ENCODE measurements around the gene ANXA4. TPM values are rescaled to one million over a fixed set of nuclear protein-coding genes. Genes with fewer than 3 reads are reported as not detected.
"Not testable (repeated sequence)": the region's sequence is repeated elsewhere in the genome, so short reads cannot be mapped to it uniquely, and the experiment has no call there.

Gene ANXA4
- total RNA-seq, 1 donor from 2014 or later = 36.2 TPM

- H3K36me3 Mint-ChIP-seq (ENCODE audit: low read depth) = peaks cover 21% of the 10 kb centered on the region
- peaks cover 13% of the 10 kb centered on the region for H3K4me1 Mint-ChIP-seq (ENCODE audit: low read depth)
- intact Hi-C loops (cut with micrococcal nuclease) = loop anchor here (1.0 kb wide), 6 partner anchors 12 to 326 kb away; partner anchors contain the start of gene GMCL1
- H3K9me3 Mint-ChIP-seq = no peaks in the 10 kb centered on the region
- no peaks in the 10 kb centered on the region for H3K27me3 Mint-ChIP-seq (ENCODE audit: insufficient read depth)
- H3K4me3 Mint-ChIP-seq = no peak overlapping the region
- peak; percentile 68 for DNase-seq (ENCODE audit: low spot score)
- H3K27ac Mint-ChIP-seq = no peak overlapping the region
Measured at GRCh38 chr2:69816923-69817542, 75.1 kb downstream of the ANXA4 start.

- H3K36me3 Mint-ChIP-seq (ENCODE audit: low read depth) = peaks cover 20% of the 10 kb centered on the region
- no peak for DNase-seq (ENCODE audit: low spot score)
- no peak overlapping the region for H3K4me3 Mint-ChIP-seq
- no peaks in the 10 kb centered on the region for H3K9me3 Mint-ChIP-seq
- H3K4me1 Mint-ChIP-seq (ENCODE audit: low read depth) = peaks cover 13% of the 10 kb centered on the region
- intact Hi-C loops (cut with micrococcal nuclease) = loop anchor here (1.0 kb wide), 6 partner anchors 11 to 325 kb away; partner anchors contain the start of gene GMCL1
- H3K27me3 Mint-ChIP-seq (ENCODE audit: insufficient read depth) = no peaks in the 10 kb centered on the region
- H3K27ac Mint-ChIP-seq = no peak overlapping the region
Measured at GRCh38 chr2:69817729-69818501, 76.0 kb downstream of the ANXA4 start.

GRCh38 chr2:69827796-69828540 is 86.0 kb downstream of the ANXA4 start:
- Mint-ChIP-seq H3K4me3 (peak overlapping the region; percentile 98), H3K36me3 (ENCODE audit: low read depth) (peaks cover 3% of the 10 kb centered on the region), H3K9me3 (no peaks in the 10 kb centered on the region), H3K27ac (peak overlapping the region; percentile 80), H3K27me3 (ENCODE audit: insufficient read depth) (no peaks in the 10 kb centered on the region), H3K4me1 (ENCODE audit: low read depth) (peaks cover 44% of the 10 kb centered on the region)
- no peak for DNase-seq (ENCODE audit: low spot score)
- intact Hi-C loops (cut with micrococcal nuclease) = loop anchor here (2.0 to 5.0 kb wide), 3 partner anchors 53 to 441 kb away; partner anchors contain the start of gene GFPT1

GRCh38 chr2:69828938-69829255 is 87.0 kb downstream of the ANXA4 start:
- H3K9me3 Mint-ChIP-seq = no peaks in the 10 kb centered on the region
- DNase-seq (ENCODE audit: low spot score) = no peak
- peak overlapping the region; percentile 95 for H3K27ac Mint-ChIP-seq
- no peaks in the 10 kb centered on the region for H3K27me3 Mint-ChIP-seq (ENCODE audit: insufficient read depth)
- H3K4me3 Mint-ChIP-seq = peak overlapping the region; percentile 98
- peaks cover 5% of the 10 kb centered on the region for H3K36me3 Mint-ChIP-seq (ENCODE audit: low read depth)
- H3K4me1 Mint-ChIP-seq (ENCODE audit: low read depth) = peaks cover 53% of the 10 kb centered on the region
- intact Hi-C loops (cut with micrococcal nuclease) = loop anchor here (1.0 to 5.0 kb wide), 7 partner anchors 12 to 464 kb away; partner anchors contain the start of genes AAK1, ANXA4, GFPT1 and SNRPG

GRCh38 chr2:69829256-69830044 is 87.5 kb downstream of the ANXA4 start, which contains the start of gene GMCL1:
GMCL1 (plus strand) TSS chr2:69829660; CDS start chr2:69829893, 233 bp downstream.
- H3K4me1 Mint-ChIP-seq (ENCODE audit: low read depth) = peaks cover 59% of the 10 kb centered on the region
- intact Hi-C loops (cut with micrococcal nuclease) = loop anchor here (1.0 to 5.0 kb wide), 11 partner anchors 12 to 464 kb away; partner anchors contain the start of genes AAK1, ANXA4, GFPT1 and SNRNP27
- peak within 1 kb of the TSS; percentile 98 for H3K4me3 Mint-ChIP-seq
- peak; percentile 99 for DNase-seq (ENCODE audit: low spot score)
- H3K36me3 Mint-ChIP-seq (ENCODE audit: low read depth) = peaks cover 10% of the 10 kb centered on the region
- no peaks in the 10 kb centered on the region for H3K27me3 Mint-ChIP-seq (ENCODE audit: insufficient read depth)
- no peaks in the 10 kb centered on the region for H3K9me3 Mint-ChIP-seq
- peak within 1 kb of the TSS; percentile 95 for H3K27ac Mint-ChIP-seq

GRCh38 chr2:69830045-69830905 is 88.3 kb downstream of the ANXA4 start:
- H3K27ac Mint-ChIP-seq = peak overlapping the region; percentile 90
- H3K4me1 Mint-ChIP-seq (ENCODE audit: low read depth) = peaks cover 67% of the 10 kb centered on the region
- no peaks in the 10 kb centered on the region for H3K27me3 Mint-ChIP-seq (ENCODE audit: insufficient read depth)
- intact Hi-C loops (cut with micrococcal nuclease) = loop anchor here (1.0 to 2.0 kb wide), 4 partner anchors 63 to 360 kb away; partner anchors contain the start of gene SNRNP27
- H3K4me3 Mint-ChIP-seq = peak overlapping the region; percentile 98
- H3K9me3 Mint-ChIP-seq = no peaks in the 10 kb centered on the region
- H3K36me3 Mint-ChIP-seq (ENCODE audit: low read depth) = peaks cover 14% of the 10 kb centered on the region
- DNase-seq (ENCODE audit: low spot score) = peak; percentile 49

GRCh38 chr2:69830906-69831241 is 88.9 kb downstream of the ANXA4 start:
- peak overlapping the region; percentile 98 for H3K4me3 Mint-ChIP-seq
- intact Hi-C loops (cut with micrococcal nuclease) = loop anchor here (1.0 to 2.0 kb wide), 4 partner anchors 62 to 359 kb away; partner anchors contain the start of gene SNRNP27
- H3K9me3 Mint-ChIP-seq; DNase-seq (ENCODE audit: low spot score); H3K27me3 Mint-ChIP-seq (ENCODE audit: insufficient read depth): not testable (repeated sequence)
- peaks cover 14% of the 10 kb centered on the region for H3K36me3 Mint-ChIP-seq (ENCODE audit: low read depth)
- H3K27ac Mint-ChIP-seq = peak overlapping the region; percentile 90
- peaks cover 73% of the 10 kb centered on the region for H3K4me1 Mint-ChIP-seq (ENCODE audit: low read depth)

GRCh38 chr2:69831354-69831905 is 89.5 kb downstream of the ANXA4 start:
- Mint-ChIP-seq H3K27me3 (ENCODE audit: insufficient read depth) (no peaks in the 10 kb centered on the region), H3K4me1 (ENCODE audit: low read depth) (peaks cover 78% of the 10 kb centered on the region), H3K27ac (no peak overlapping the region), H3K36me3 (ENCODE audit: low read depth) (peaks cover 18% of the 10 kb centered on the region), H3K9me3 (no peaks in the 10 kb centered on the region), H3K4me3 (peak overlapping the region; percentile 70)
- intact Hi-C loops (cut with micrococcal nuclease) = loop anchor here (2.0 kb wide), 2 partner anchors 61 to 311 kb away; partner anchors contain the start of gene SNRNP27
- DNase-seq (ENCODE audit: low spot score) = no peak

- Mint-ChIP-seq H3K36me3 (ENCODE audit: low read depth) (peaks cover 20% of the 10 kb centered on the region), H3K27me3 (ENCODE audit: insufficient read depth) (no peaks in the 10 kb centered on the region), H3K27ac (no peak overlapping the region), H3K9me3 (no peaks in the 10 kb centered on the region), H3K4me1 (ENCODE audit: low read depth) (peaks cover 65% of the 10 kb centered on the region), H3K4me3 (no peak overlapping the region)
- no peak for DNase-seq (ENCODE audit: low spot score)
- intact Hi-C loops (cut with micrococcal nuclease) = no loop called here
Measured at GRCh38 chr2:69833752-69834151, 91.8 kb downstream of the ANXA4 start.

- H3K36me3 Mint-ChIP-seq (ENCODE audit: low read depth) = peaks cover 20% of the 10 kb centered on the region
- intact Hi-C loops (cut with micrococcal nuclease) = no loop called here
- no peak overlapping the region for H3K4me3 Mint-ChIP-seq
- H3K4me1 Mint-ChIP-seq (ENCODE audit: low read depth) = peaks cover 60% of the 10 kb centered on the region
- DNase-seq (ENCODE audit: low spot score) = no peak
- no peak overlapping the region for H3K27ac Mint-ChIP-seq
- H3K9me3 Mint-ChIP-seq = no peaks in the 10 kb centered on the region
- no peaks in the 10 kb centered on the region for H3K27me3 Mint-ChIP-seq (ENCODE audit: insufficient read depth)
Measured at GRCh38 chr2:69835666-69836065, 93.7 kb downstream of the ANXA4 start.

GRCh38 chr2:69836316-69836715 is 94.4 kb downstream of the ANXA4 start:
- Mint-ChIP-seq H3K36me3 (ENCODE audit: low read depth) (peaks cover 20% of the 10 kb centered on the region), H3K4me3 (no peak overlapping the region), H3K27me3 (ENCODE audit: insufficient read depth) (no peaks in the 10 kb centered on the region), H3K27ac (no peak overlapping the region), H3K4me1 (ENCODE audit: low read depth) (peaks cover 55% of the 10 kb centered on the region), H3K9me3 (no peaks in the 10 kb centered on the region)
- DNase-seq (ENCODE audit: low spot score) = no peak
- intact Hi-C loops (cut with micrococcal nuclease) = no loop called here
